ENCODE data around the gene CX3CR1.

CX3CR1 gene

GRCh38 chr3:39263576-39263975 is 16.3 kb downstream of the CX3CR1 start:
- Histone ChIP-seq H2BK15ac (ENCODE audit: low read length) (no peak overlapping the region), H4K91ac (ENCODE audit: low read depth, low read length, poor library complexity) (no peak overlapping the region), H3K9me3 (replicated peaks in 1 of 2; ENCODE audit: control insufficient read depth in 2 of 2, insufficient read depth in 1 of 2, low read depth in 1 of 2, low read length in 2 of 2) (no peaks in the 10 kb centered on the region), H3K14ac (ENCODE audit: low read length) (no peak overlapping the region), H3K9ac (ENCODE audit: low read depth, low read length, poor library complexity) (no peak overlapping the region), H3K27me3 (ENCODE audit: control insufficient read depth in 3 of 3, insufficient read depth in 3 of 3, low read depth in 1 of 3, low read length in 3 of 3) (peaks cover 0 to 7% (median 0%) of the 10 kb centered on the region in 3 experiments), H3K4me1 (ENCODE audit: control insufficient read depth in 2 of 2, insufficient read depth in 1 of 2, low read depth in 1 of 2, low read length in 2 of 2) (peaks cover 0 to 2% of the 10 kb centered on the region in 2 donors), H3K4me3 (ENCODE audit: low read length in 2 of 2) (no peak overlapping the region), H2BK5ac (ENCODE audit: low read length) (no peak overlapping the region), H3K79me1 (ENCODE audit: low read depth, low read length) (no peaks in the 10 kb centered on the region), H4K8ac (ENCODE audit: low read depth, low read length) (no peak overlapping the region), H2BK12ac (ENCODE audit: low read length) (no peak overlapping the region), H2AFZ (ENCODE audit: low read length) (no peak overlapping the region), H3K18ac (ENCODE audit: low read length) (no peak overlapping the region), H2BK120ac (ENCODE audit: low read depth, low read length) (no peak overlapping the region), H3K4me2 (ENCODE audit: insufficient read depth, low read length, poor library complexity, severe bottlenecking) (no peak overlapping the region), H3K36me3 (replicated peaks in 1 of 2; ENCODE audit: control insufficient read depth in 2 of 2, insufficient read depth in 2 of 2, low read length in 2 of 2) (no peaks in the 10 kb centered on the region), H3K4ac (ENCODE audit: low read length) (no peak overlapping the region), H3K27ac (replicated peaks; ENCODE audit: low read length) (no peak overlapping the region), H2AK5ac (ENCODE audit: low read depth, low read length) (no peak overlapping the region), H3K23ac (ENCODE audit: low read depth, low read length, poor library complexity) (no peak overlapping the region)
- no CpG with 5 or more reads among the region's 6 CpGs for WGBS, 2 donors (ENCODE audit: extremely low coverage in 2 of 2, insufficient read length in 2 of 2, insufficient replicate concordance in 1 of 2)
- no peak for DNase-seq (ENCODE audit: low spot score)

- no peak for DNase-seq (ENCODE audit: low spot score)
- Histone ChIP-seq H2BK12ac (ENCODE audit: low read length) (no peak overlapping the region), H3K36me3 (replicated peaks in 1 of 2; ENCODE audit: control insufficient read depth in 2 of 2, insufficient read depth in 2 of 2, low read length in 2 of 2) (no peaks in the 10 kb centered on the region), H2BK15ac (ENCODE audit: low read length) (no peak overlapping the region), H4K8ac (ENCODE audit: low read depth, low read length) (no peak overlapping the region), H3K4me3 (ENCODE audit: low read length in 2 of 2) (no peak overlapping the region), H4K91ac (ENCODE audit: low read depth, low read length, poor library complexity) (no peak overlapping the region), H3K79me1 (ENCODE audit: low read depth, low read length) (no peaks in the 10 kb centered on the region), H3K14ac (ENCODE audit: low read length) (no peak overlapping the region), H3K4me2 (ENCODE audit: insufficient read depth, low read length, poor library complexity, severe bottlenecking) (no peak overlapping the region), H3K9me3 (replicated peaks in 1 of 2; ENCODE audit: control insufficient read depth in 2 of 2, insufficient read depth in 1 of 2, low read depth in 1 of 2, low read length in 2 of 2) (no peaks in the 10 kb centered on the region), H2AFZ (ENCODE audit: low read length) (no peak overlapping the region), H2BK5ac (ENCODE audit: low read length) (no peak overlapping the region), H3K4me1 (ENCODE audit: control insufficient read depth in 2 of 2, insufficient read depth in 1 of 2, low read depth in 1 of 2, low read length in 2 of 2) (peaks cover 0 to 2% of the 10 kb centered on the region in 2 donors), H3K4ac (ENCODE audit: low read length) (no peak overlapping the region), H3K23ac (ENCODE audit: low read depth, low read length, poor library complexity) (no peak overlapping the region), H3K27ac (replicated peaks; ENCODE audit: low read length) (no peak overlapping the region), H2AK5ac (ENCODE audit: low read depth, low read length) (no peak overlapping the region), H3K9ac (ENCODE audit: low read depth, low read length, poor library complexity) (no peak overlapping the region), H3K27me3 (ENCODE audit: control insufficient read depth in 3 of 3, insufficient read depth in 3 of 3, low read depth in 1 of 3, low read length in 3 of 3) (peaks cover 0 to 7% (median 0%) of the 10 kb centered on the region in 3 experiments), H2BK120ac (ENCODE audit: low read depth, low read length) (no peak overlapping the region), H3K18ac (ENCODE audit: low read length) (no peak overlapping the region)
- no CpG with 5 or more reads among the region's 8 CpGs for WGBS, 2 donors (ENCODE audit: extremely low coverage in 2 of 2, insufficient read length in 2 of 2, insufficient replicate concordance in 1 of 2)
Measured at GRCh38 chr3:39262846-39263245, 17.0 kb downstream of the CX3CR1 start.

- DNase-seq (ENCODE audit: low spot score), result no peak
- Histone ChIP-seq H2AFZ (ENCODE audit: low read length) (no peak overlapping the region), H3K4me2 (ENCODE audit: insufficient read depth, low read length, poor library complexity, severe bottlenecking) (no peak overlapping the region), H3K79me1 (ENCODE audit: low read depth, low read length) (no peaks in the 10 kb centered on the region), H4K91ac (ENCODE audit: low read depth, low read length, poor library complexity) (no peak overlapping the region), H2BK120ac (ENCODE audit: low read depth, low read length) (no peak overlapping the region), H3K4ac (ENCODE audit: low read length) (no peak overlapping the region), H3K36me3 (replicated peaks in 1 of 2; ENCODE audit: control insufficient read depth in 2 of 2, insufficient read depth in 2 of 2, low read length in 2 of 2) (no peaks in the 10 kb centered on the region), H3K9ac (ENCODE audit: low read depth, low read length, poor library complexity) (no peak overlapping the region), H3K18ac (ENCODE audit: low read length) (no peak overlapping the region), H3K27me3 (ENCODE audit: control insufficient read depth in 3 of 3, insufficient read depth in 3 of 3, low read depth in 1 of 3, low read length in 3 of 3) (peaks cover 0 to 7% (median 0%) of the 10 kb centered on the region in 3 experiments), H2BK5ac (ENCODE audit: low read length) (no peak overlapping the region), H3K4me3 (ENCODE audit: low read length in 2 of 2) (no peak overlapping the region), H3K4me1 (ENCODE audit: control insufficient read depth in 2 of 2, insufficient read depth in 1 of 2, low read depth in 1 of 2, low read length in 2 of 2) (peaks cover 0 to 2% of the 10 kb centered on the region in 2 donors), H2BK12ac (ENCODE audit: low read length) (no peak overlapping the region), H3K14ac (ENCODE audit: low read length) (no peak overlapping the region), H2BK15ac (ENCODE audit: low read length) (no peak overlapping the region), H3K9me3 (replicated peaks in 1 of 2; ENCODE audit: control insufficient read depth in 2 of 2, insufficient read depth in 1 of 2, low read depth in 1 of 2, low read length in 2 of 2) (no peaks in the 10 kb centered on the region), H3K27ac (replicated peaks; ENCODE audit: low read length) (no peak overlapping the region), H3K23ac (ENCODE audit: low read depth, low read length, poor library complexity) (no peak overlapping the region), H2AK5ac (ENCODE audit: low read depth, low read length) (no peak overlapping the region), H4K8ac (ENCODE audit: low read depth, low read length) (no peak overlapping the region)
Measured at GRCh38 chr3:39261726-39262125, 18.1 kb downstream of the CX3CR1 start.

- Histone ChIP-seq H2AFZ (ENCODE audit: low read length) (no peak overlapping the region), H3K27ac (replicated peaks; ENCODE audit: low read length) (no peak overlapping the region), H3K27me3 (ENCODE audit: control insufficient read depth in 3 of 3, insufficient read depth in 3 of 3, low read depth in 1 of 3, low read length in 3 of 3) (peaks cover 0 to 8% (median 0%) of the 10 kb centered on the region in 3 experiments), H2AK5ac (ENCODE audit: low read depth, low read length) (no peak overlapping the region), H3K4ac (ENCODE audit: low read length) (no peak overlapping the region), H4K91ac (ENCODE audit: low read depth, low read length, poor library complexity) (no peak overlapping the region), H3K9me3 (replicated peaks in 1 of 2; ENCODE audit: control insufficient read depth in 2 of 2, insufficient read depth in 1 of 2, low read depth in 1 of 2, low read length in 2 of 2) (no peaks in the 10 kb centered on the region), H3K14ac (ENCODE audit: low read length) (no peak overlapping the region), H3K79me1 (ENCODE audit: low read depth, low read length) (no peaks in the 10 kb centered on the region), H3K4me1 (ENCODE audit: control insufficient read depth in 2 of 2, insufficient read depth in 1 of 2, low read depth in 1 of 2, low read length in 2 of 2) (peaks cover 0 to 2% of the 10 kb centered on the region in 2 donors), H3K4me3 (ENCODE audit: low read length in 2 of 2) (no peak overlapping the region), H2BK15ac (ENCODE audit: low read length) (no peak overlapping the region), H3K9ac (ENCODE audit: low read depth, low read length, poor library complexity) (no peak overlapping the region), H3K18ac (ENCODE audit: low read length) (no peak overlapping the region), H2BK120ac (ENCODE audit: low read depth, low read length) (no peak overlapping the region), H3K4me2 (ENCODE audit: insufficient read depth, low read length, poor library complexity, severe bottlenecking) (no peak overlapping the region), H3K23ac (ENCODE audit: low read depth, low read length, poor library complexity) (no peak overlapping the region), H4K8ac (ENCODE audit: low read depth, low read length) (no peak overlapping the region), H2BK12ac (ENCODE audit: low read length) (no peak overlapping the region), H3K36me3 (replicated peaks in 1 of 2; ENCODE audit: control insufficient read depth in 2 of 2, insufficient read depth in 2 of 2, low read length in 2 of 2) (no peaks in the 10 kb centered on the region), H2BK5ac (ENCODE audit: low read length) (no peak overlapping the region)
- DNase-seq (ENCODE audit: low spot score), result no peak
- no CpG with 5 or more reads among the region's 7 CpGs for WGBS, 2 donors (ENCODE audit: extremely low coverage in 2 of 2, insufficient read length in 2 of 2, insufficient replicate concordance in 1 of 2)
Measured at GRCh38 chr3:39260957-39261356, 18.9 kb downstream of the CX3CR1 start.
